Gastroesophageal sphincter (tissue), 4 donors: ENCODE results near the gene LPP. TPM values are rescaled to one million over a fixed set of nuclear protein-coding genes. Genes with fewer than 3 reads are reported as not detected.

Source experiments
- ATAC-seq: fragments of 150-250 bp; one replicate; pipeline ENCODE4 v1.9.1; 2016; ENCODE audit warnings: mild to moderate bottlenecking, moderate library complexity
- H3K27ac ChIP-seq, 4 donors: fragments of 200-600 bp; sonication (generic) in 3 of 4; 1 replicate in 3 of 4; 2 replicates in 1 of 4; pipeline ENCODE4 v1.5.1; 2016 to 2019
- H3K27me3 ChIP-seq: fragments of 200-600 bp; sonication (generic); one replicate; pipeline ENCODE4 v1.5.1; 2019
- H3K36me3 ChIP-seq, 2 donors: fragments of 200-600 bp; sonication (generic); one replicate each; pipeline ENCODE4 v1.5.1; 2019; ENCODE audit warnings: control low read depth in 1 of 2
- H3K4me1 ChIP-seq, 3 donors: fragments of 200-600 bp; sonication (generic); 1 replicate in 2 of 3; 2 replicates in 1 of 3; pipeline ENCODE4 v1.5.1; 2016 to 2019; ENCODE audit warnings: control low read depth in 2 of 3
- H3K4me3 ChIP-seq, 2 donors: fragments of 200-600 bp; sonication (generic); one replicate each; pipeline ENCODE4 v1.5.1; 2019; ENCODE audit warnings: mild to moderate bottlenecking in 1 of 2, moderate library complexity in 1 of 2
- H3K9me3 ChIP-seq, 3 donors: fragments of 200-600 bp; sonication (generic); one replicate each; pipeline ENCODE4 v1.5.1; 2017 to 2019; ENCODE audit warnings: control low read depth in 2 of 3
- CTCF ChIP-seq, 4 experiments: fragments of 200-600 bp in 2 of 4; fragments of 450-650 bp in 2 of 4; sonication (generic) in 1 of 4; IDR thresholded peaks; one replicate each; pipeline ENCODE4 v1.5.1; 2017 to 2019; ENCODE audit warnings: antibody characterized with exemption in 4 of 4, mild to moderate bottlenecking in 2 of 4, moderate library complexity in 2 of 4
- EP300 ChIP-seq: sonication (generic); formaldehyde crosslinking; IDR thresholded peaks from one replicate; pipeline ENCODE4 v1.6.1; 2017; ENCODE audit warnings: antibody characterized with exemption, mild to moderate bottlenecking
- POLR2A ChIP-seq, 2 donors: fragments of 450-650 bp; IDR thresholded peaks; one replicate each; pipeline ENCODE4 v1.6.1; 2017; ENCODE audit warnings: antibody characterized with exemption in 2 of 2, mild to moderate bottlenecking in 2 of 2, moderate library complexity in 1 of 2
- POLR2AphosphoS5 ChIP-seq: sonication (generic); formaldehyde crosslinking; IDR thresholded peaks from one replicate; pipeline ENCODE4 v1.6.1; 2017; ENCODE audit warnings: antibody characterized with exemption
- WGBS, 2 donors: methylation state at CpG; one replicate each; pipeline ENCODE4 v1.1.5; 2018; ENCODE audit warnings: low coverage in 1 of 2; 5-methylcytosine and 5-hydroxymethylcytosine counted together
- total RNA-seq, 4 donors: library from RNA; depleted of rRNA; stranded (reverse); fragments of >200 nt; gene quantifications; one replicate each; pipeline ENCODE4 v1.1.0, GENCODE V29; 2016

LPP gene
- total RNA-seq, 4 donors from 2014 or later: 1,243 to 2,297 (median 2,164) TPM

DNA sequence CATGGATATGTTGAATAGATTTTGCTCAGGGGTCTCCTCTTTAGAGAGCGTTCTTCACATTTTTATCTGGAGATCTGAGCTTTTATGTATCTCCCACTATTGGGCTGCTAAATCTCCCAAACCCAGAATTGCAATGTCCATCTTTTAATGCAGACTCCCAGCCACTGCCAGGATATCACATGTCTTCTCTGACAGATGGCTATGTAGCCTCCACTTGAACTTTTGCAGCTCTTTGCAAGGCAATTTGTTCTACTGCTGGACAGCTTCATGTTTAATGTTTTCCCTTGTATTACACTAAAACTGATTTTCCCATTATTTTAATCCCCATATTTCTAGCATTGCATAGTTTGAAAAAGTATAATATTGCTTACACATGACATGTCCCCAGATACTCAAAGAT is 177.2 kb downstream of the LPP start:
- Histone ChIP-seq H3K36me3 (no peaks in the 10 kb centered on the region), H3K4me1 (peaks cover 9 to 77% (median 26%) of the 10 kb centered on the region in 3 donors), H3K9me3 (no peaks in the 10 kb centered on the region), H3K27me3 (no peaks in the 10 kb centered on the region), H3K4me3 (no peak overlapping the region), H3K27ac (peak overlapping the region in 3 of 4 donors; percentile 28 to 38 (median 34))
- no peak for TF ChIP-seq CTCF (IDR thresholded peaks at IDR 0.05)
- TF ChIP-seq POLR2A (IDR thresholded peaks at IDR 0.05): no peak
- no peak for TF ChIP-seq EP300
- no peak for TF ChIP-seq POLR2AphosphoS5
- no peak for ATAC-seq
- WGBS, 2 donors: 100% methylated on average over 1 of the region's 1 CpG; no CpG with 5 or more reads in 1 of the 2 donors

DNA sequence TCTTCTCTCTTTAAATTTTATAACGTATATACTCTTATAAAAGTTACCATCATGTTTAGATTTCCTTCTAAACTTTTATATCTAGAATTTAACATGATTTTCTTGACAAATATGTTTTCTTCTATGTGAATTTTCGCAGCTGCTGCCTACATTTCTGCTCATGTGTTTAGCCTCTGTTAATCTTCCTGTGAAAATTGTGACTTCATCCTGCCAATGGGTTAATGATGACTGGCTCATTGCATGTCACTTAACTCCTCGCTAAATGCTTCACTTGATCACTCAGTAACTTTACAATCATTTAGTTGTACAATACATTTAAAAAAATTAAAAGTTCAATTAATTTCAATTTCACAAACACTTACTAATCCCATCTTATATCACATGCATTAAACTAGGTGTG is 178.1 kb downstream of the LPP start:
- Histone ChIP-seq H3K27me3 (no peaks in the 10 kb centered on the region), H3K4me3 (no peak overlapping the region), H3K9me3 (no peaks in the 10 kb centered on the region), H3K27ac (peak overlapping the region in 2 of 4 donors; percentile 1 to 38), H3K4me1 (peaks cover 3 to 77% (median 20%) of the 10 kb centered on the region in 3 donors), H3K36me3 (no peaks in the 10 kb centered on the region)
- ATAC-seq: no peak
- 79 to 94% methylated on average over 3 of the region's 3 CpGs for WGBS, 2 donors
- TF ChIP-seq CTCF (IDR thresholded peaks at IDR 0.05) (no peak), POLR2AphosphoS5 (no peak), POLR2A (IDR thresholded peaks at IDR 0.05) (no peak), EP300 (no peak)

GRCh38 chr3:188335656-188336055 is 181.7 kb downstream of the LPP start:
- Histone ChIP-seq H3K4me3 (no peak overlapping the region), H3K4me1 (peaks cover 15 to 80% (median 38%) of the 10 kb centered on the region in 3 donors), H3K9me3 (no peaks in the 10 kb centered on the region), H3K36me3 (no peaks in the 10 kb centered on the region), H3K27me3 (no peaks in the 10 kb centered on the region), H3K27ac (peak overlapping the region in 1 of 4 donors; percentile 47)
- no peak for TF ChIP-seq POLR2A (IDR thresholded peaks at IDR 0.05)
- TF ChIP-seq EP300: no peak
- no peak for TF ChIP-seq CTCF (IDR thresholded peaks at IDR 0.05)
- TF ChIP-seq POLR2AphosphoS5: no peak
- no peak for ATAC-seq
- 60 to 91% methylated on average over 1 to 3 of the region's 3 CpGs for WGBS, 2 donors

DNA sequence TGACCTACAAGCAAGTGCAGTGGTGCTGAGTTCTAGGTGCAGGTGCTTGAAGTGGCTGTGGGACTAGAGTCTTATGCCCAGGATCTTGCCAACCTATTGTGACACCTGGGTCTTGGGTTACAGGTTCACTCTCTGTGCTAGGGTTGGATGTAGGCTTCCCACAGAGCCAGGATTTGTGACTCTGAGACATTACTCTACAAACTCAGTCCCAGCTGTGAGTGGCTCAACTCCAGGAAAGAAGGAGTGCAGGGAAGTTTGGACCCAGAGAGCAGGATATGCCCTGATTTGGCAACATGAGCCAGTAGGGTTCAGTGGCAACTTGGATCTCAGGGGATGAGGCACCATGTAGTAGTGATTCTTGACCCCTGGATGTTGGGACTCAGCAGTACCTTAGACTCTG is 182.2 kb downstream of the LPP start:
- TF ChIP-seq POLR2AphosphoS5: no peak
- no peak for TF ChIP-seq CTCF (IDR thresholded peaks at IDR 0.05)
- TF ChIP-seq POLR2A (IDR thresholded peaks at IDR 0.05): no peak
- TF ChIP-seq EP300: no peak
- Histone ChIP-seq H3K4me3 (no peak overlapping the region), H3K9me3 (no peaks in the 10 kb centered on the region), H3K4me1 (peaks cover 14 to 80% (median 33%) of the 10 kb centered on the region in 3 donors), H3K27ac (peak overlapping the region in 3 of 4 donors; percentile 38 to 47 (median 46)), H3K36me3 (no peaks in the 10 kb centered on the region), H3K27me3 (no peaks in the 10 kb centered on the region)
- no peak for ATAC-seq

GRCh38 chr3:188337232-188337631 is 183.3 kb downstream of the LPP start:
- no peaks in the 10 kb centered on the region for H3K9me3 ChIP-seq
- peaks cover 22 to 80% (median 29%) of the 10 kb centered on the region in 3 donors for H3K4me1 ChIP-seq
- ATAC-seq: no peak
- H3K4me3 ChIP-seq: no peak overlapping the region
- no peaks in the 10 kb centered on the region for H3K27me3 ChIP-seq
- peak overlapping the region; percentile 38 to 61 (median 46) for H3K27ac ChIP-seq
- H3K36me3 ChIP-seq: no peaks in the 10 kb centered on the region
- no peak for TF ChIP-seq POLR2AphosphoS5
- 90% methylated on average over 2 of the region's 4 CpGs; no CpG with 5 or more reads in 1 of the 2 donors for WGBS, 2 donors
